Measurements from ENCODE around the gene DUSP5.

Gene DUSP5

DNA sequence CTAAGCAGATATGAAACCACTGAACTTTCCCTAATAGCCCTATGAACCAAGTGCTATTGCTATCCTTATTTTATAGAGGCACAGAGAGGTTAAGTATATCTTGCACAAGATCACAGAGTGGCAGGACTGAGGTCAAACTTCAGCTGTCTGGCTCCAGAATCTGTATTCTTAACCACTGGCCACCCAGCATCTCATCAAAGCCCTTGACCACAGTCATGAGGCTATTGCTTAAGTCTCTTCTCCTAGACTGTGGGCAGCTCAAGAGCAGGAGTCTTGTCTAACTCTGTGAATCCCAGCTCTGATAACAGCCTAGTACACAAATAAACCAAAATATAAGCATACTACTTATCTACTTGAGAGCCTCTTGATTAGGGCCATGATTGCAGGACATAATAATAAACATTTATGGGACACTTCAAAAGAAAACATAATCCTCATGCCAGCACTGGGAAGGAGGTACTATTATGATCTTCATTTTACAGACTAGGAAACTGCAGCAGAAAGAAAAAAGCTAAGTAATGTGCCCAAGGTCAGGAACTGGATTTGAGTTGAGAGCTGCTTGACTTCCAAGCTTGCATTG, 47.3 kb downstream of the DUSP5 start:
- H3K9me3 ChIP-seq (ENCODE audit: control insufficient read depth in 5 of 5, low read length in 5 of 5): no peaks in the 10 kb centered on the region
- H3K36me3 ChIP-seq (ENCODE audit: control insufficient read depth in 5 of 5, insufficient read depth in 5 of 5, low read length in 5 of 5): no peaks in the 10 kb centered on the region
- H3K27ac ChIP-seq (ENCODE audit: low read depth, low read length): no peak overlapping the region
- H3K27me3 ChIP-seq (ENCODE audit: control insufficient read depth in 5 of 5, insufficient read depth in 4 of 5, low read length in 5 of 5): no peaks in the 10 kb centered on the region
- H3K4me3 ChIP-seq (ENCODE audit: low read depth in 1 of 5, low read length in 5 of 5): no peak overlapping the region
- H3K4me1 ChIP-seq (ENCODE audit: control insufficient read depth in 5 of 5, insufficient read depth in 5 of 5, low read length in 5 of 5): peaks cover 0 to 2% (median 0%) of the 10 kb centered on the region in 5 donors
- H3K9ac ChIP-seq (ENCODE audit: low read length in 5 of 5): no peak overlapping the region

DNA sequence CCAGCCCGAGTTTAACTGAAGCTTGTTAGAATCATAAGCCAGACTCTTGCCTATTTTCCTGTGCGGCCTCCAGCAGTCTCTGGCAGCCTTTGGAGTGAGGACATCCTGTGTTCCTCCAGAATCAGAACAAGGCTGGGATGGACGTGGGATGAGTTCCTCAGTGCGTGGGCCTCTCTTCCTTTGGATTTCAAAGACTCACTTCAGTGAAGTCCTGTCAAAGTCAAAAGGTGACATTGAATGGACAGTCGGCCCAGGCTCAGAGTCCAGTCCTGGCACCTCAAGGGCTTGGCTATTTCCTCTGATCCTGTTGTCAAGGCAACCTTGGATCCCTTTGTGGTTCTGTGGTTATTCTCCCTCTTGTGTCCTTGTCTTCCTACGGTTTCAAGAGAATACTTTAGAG, 48.4 kb downstream of the DUSP5 start:
- H3K27ac ChIP-seq (ENCODE audit: low read depth, low read length): no peak overlapping the region
- H3K36me3 ChIP-seq (ENCODE audit: control insufficient read depth in 5 of 5, insufficient read depth in 5 of 5, low read length in 5 of 5): no peaks in the 10 kb centered on the region
- no peaks in the 10 kb centered on the region for H3K27me3 ChIP-seq (ENCODE audit: control insufficient read depth in 5 of 5, insufficient read depth in 4 of 5, low read length in 5 of 5)
- no peaks in the 10 kb centered on the region for H3K4me1 ChIP-seq (ENCODE audit: control insufficient read depth in 5 of 5, insufficient read depth in 5 of 5, low read length in 5 of 5)
- no peak overlapping the region for H3K9ac ChIP-seq (ENCODE audit: low read length in 5 of 5)
- H3K9me3 ChIP-seq (ENCODE audit: control insufficient read depth in 5 of 5, low read length in 5 of 5): no peaks in the 10 kb centered on the region
- H3K4me3 ChIP-seq (ENCODE audit: low read depth in 1 of 5, low read length in 5 of 5): no peak overlapping the region

DNA sequence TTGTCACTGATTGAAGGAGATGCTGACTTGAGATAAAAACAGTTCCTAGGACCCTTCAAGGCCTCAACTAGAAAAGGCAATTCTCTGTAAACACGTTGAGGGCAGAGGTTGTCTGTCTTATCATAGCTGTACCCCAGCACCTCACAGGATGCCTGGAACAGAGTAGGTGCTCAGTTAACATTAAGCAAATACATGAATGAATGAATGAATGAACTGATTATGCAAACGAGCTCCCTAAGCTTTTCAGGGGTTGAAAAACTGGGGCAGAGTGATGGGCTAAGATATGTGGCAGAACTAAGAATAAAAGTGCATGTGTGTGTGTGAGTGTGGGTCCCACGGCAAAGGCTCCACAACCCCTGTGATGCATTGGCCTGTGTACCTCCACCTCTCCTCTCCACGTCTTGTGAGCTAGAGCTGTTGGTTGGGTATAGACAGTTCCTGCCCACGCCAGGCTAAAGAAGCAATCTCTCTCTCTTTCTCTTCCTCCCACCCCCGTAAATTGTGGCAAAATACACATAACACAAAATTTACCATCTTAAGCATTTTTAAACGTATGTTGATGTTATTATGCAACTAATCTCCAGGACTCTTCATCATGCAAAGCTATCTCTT, 48.9 kb downstream of the DUSP5 start:
- Histone ChIP-seq H3K4me1 (ENCODE audit: control insufficient read depth in 5 of 5, insufficient read depth in 5 of 5, low read length in 5 of 5) (no peaks in the 10 kb centered on the region), H3K27me3 (ENCODE audit: control insufficient read depth in 5 of 5, insufficient read depth in 4 of 5, low read length in 5 of 5) (no peaks in the 10 kb centered on the region), H3K36me3 (ENCODE audit: control insufficient read depth in 5 of 5, insufficient read depth in 5 of 5, low read length in 5 of 5) (no peaks in the 10 kb centered on the region), H3K27ac (ENCODE audit: low read depth, low read length) (no peak overlapping the region), H3K9me3 (ENCODE audit: control insufficient read depth in 5 of 5, low read length in 5 of 5) (no peaks in the 10 kb centered on the region), H3K9ac (ENCODE audit: low read length in 5 of 5) (no peak overlapping the region), H3K4me3 (ENCODE audit: low read depth in 1 of 5, low read length in 5 of 5) (no peak overlapping the region)

DNA sequence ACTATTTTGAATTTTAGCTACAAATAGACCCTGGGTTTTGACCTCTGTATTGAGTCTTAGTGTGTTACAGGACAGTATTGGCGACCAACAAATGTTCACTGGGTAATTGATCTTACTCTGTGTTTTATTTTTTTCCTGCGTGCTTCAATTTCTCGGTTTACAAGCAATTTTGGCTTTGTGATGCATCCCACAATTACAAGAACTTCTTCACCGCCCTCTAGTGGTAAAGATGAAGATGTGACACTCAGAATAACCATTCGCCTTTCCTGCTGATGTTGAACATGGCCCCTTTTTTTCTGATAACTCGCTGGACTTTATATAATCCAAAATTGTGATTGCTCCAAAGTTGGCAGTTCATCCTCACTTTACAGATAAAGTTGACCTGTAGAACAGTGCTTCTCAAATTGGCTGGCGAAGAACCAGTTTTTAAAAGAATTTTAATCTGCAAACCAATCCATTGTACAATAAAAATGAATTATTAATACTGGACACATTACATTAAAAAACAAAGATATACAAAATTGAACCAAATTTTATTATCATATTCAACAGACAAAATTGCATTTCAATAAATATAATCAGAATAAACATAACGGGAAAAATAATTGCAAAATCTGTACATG, 49.5 kb downstream of the DUSP5 start:
- Histone ChIP-seq H3K27ac (ENCODE audit: low read depth, low read length) (no peak overlapping the region), H3K36me3 (ENCODE audit: control insufficient read depth in 5 of 5, insufficient read depth in 5 of 5, low read length in 5 of 5) (no peaks in the 10 kb centered on the region), H3K4me3 (ENCODE audit: low read depth in 1 of 5, low read length in 5 of 5) (no peak overlapping the region), H3K9me3 (ENCODE audit: control insufficient read depth in 5 of 5, low read length in 5 of 5) (no peaks in the 10 kb centered on the region), H3K4me1 (ENCODE audit: control insufficient read depth in 5 of 5, insufficient read depth in 5 of 5, low read length in 5 of 5) (no peaks in the 10 kb centered on the region), H3K27me3 (ENCODE audit: control insufficient read depth in 5 of 5, insufficient read depth in 4 of 5, low read length in 5 of 5) (peaks cover 0 to 5% (median 3%) of the 10 kb centered on the region in 5 donors), H3K9ac (ENCODE audit: low read length in 5 of 5) (no peak overlapping the region)

DNA sequence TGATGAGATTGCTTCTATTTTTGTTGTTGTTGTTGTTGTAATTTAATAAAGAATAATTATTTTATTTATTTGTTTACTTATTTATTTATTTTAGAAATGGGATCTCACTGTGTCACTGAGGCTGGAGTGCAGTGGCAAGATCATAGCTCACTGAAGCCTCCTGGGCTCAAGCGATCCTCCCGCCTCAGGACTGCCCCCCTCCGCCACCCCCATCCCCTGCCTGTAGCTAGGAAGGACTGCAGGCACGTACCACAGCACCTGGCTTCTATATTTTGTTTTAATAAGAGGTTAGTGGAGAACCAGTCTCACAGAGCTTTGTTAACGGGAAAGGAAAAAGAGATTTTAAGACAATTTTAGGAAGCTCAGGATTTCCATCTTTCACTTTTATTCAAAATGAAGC, 50.3 kb downstream of the DUSP5 start:
- Histone ChIP-seq H3K9me3 (ENCODE audit: control insufficient read depth in 5 of 5, low read length in 5 of 5) (no peaks in the 10 kb centered on the region), H3K27ac (ENCODE audit: low read depth, low read length) (no peak overlapping the region), H3K4me1 (ENCODE audit: control insufficient read depth in 5 of 5, insufficient read depth in 5 of 5, low read length in 5 of 5) (no peaks in the 10 kb centered on the region), H3K27me3 (ENCODE audit: control insufficient read depth in 5 of 5, insufficient read depth in 4 of 5, low read length in 5 of 5) (peaks cover 0 to 6% (median 4%) of the 10 kb centered on the region in 5 donors), H3K4me3 (ENCODE audit: low read depth in 1 of 5, low read length in 5 of 5) (no peak overlapping the region), H3K36me3 (ENCODE audit: control insufficient read depth in 5 of 5, insufficient read depth in 5 of 5, low read length in 5 of 5) (no peaks in the 10 kb centered on the region), H3K9ac (ENCODE audit: low read length in 5 of 5) (no peak overlapping the region)

DNA sequence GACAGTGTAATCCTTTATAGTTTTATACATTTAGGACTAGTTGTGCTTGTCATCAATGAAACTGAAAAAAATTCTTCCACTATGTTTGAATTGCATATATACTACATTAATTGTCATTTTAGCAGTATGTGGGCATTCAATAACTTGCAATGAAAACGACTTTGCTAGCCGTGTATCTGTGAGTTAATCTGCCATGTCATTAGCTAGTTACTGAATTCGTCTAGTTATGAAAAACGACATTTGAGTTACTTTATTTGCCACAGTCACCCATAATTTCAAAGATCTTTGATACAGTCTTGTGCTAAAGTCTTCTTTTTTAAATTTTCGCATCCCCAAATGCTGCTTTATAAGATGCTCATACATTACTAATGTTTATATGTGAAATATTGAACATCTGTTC, 51.5 kb downstream of the DUSP5 start:
- peaks cover 0 to 6% (median 4%) of the 10 kb centered on the region in 5 donors for H3K27me3 ChIP-seq (ENCODE audit: control insufficient read depth in 5 of 5, insufficient read depth in 4 of 5, low read length in 5 of 5)
- H3K4me3 ChIP-seq (ENCODE audit: low read depth in 1 of 5, low read length in 5 of 5): no peak overlapping the region
- H3K36me3 ChIP-seq (ENCODE audit: control insufficient read depth in 5 of 5, insufficient read depth in 5 of 5, low read length in 5 of 5): no peaks in the 10 kb centered on the region
- H3K4me1 ChIP-seq (ENCODE audit: control insufficient read depth in 5 of 5, insufficient read depth in 5 of 5, low read length in 5 of 5): no peaks in the 10 kb centered on the region
- H3K9ac ChIP-seq (ENCODE audit: low read length in 5 of 5): no peak overlapping the region
- no peak overlapping the region for H3K27ac ChIP-seq (ENCODE audit: low read depth, low read length)
- H3K9me3 ChIP-seq (ENCODE audit: control insufficient read depth in 5 of 5, low read length in 5 of 5): no peaks in the 10 kb centered on the region

DNA sequence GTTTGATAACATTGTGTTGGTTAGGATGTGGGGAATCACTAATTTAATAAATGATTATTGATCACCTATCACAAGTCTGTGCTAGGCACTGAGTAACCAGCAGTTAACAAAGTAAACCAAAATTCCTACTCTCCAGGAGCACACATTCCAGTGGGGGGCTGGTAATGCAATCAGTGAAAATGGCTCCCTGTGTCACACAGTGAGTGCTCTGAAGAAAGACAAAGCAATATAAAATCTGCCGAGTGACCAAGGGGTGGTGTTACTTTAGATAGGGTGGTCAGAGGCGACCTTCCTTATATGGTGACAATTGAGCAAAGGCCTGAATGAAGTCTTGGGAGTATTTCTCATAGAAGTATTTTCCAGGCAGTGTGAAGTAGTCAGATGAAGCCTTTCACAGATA, 56.2 kb downstream of the DUSP5 start:
- H3K27ac ChIP-seq (ENCODE audit: low read depth, low read length): no peak overlapping the region
- no peaks in the 10 kb centered on the region for H3K36me3 ChIP-seq (ENCODE audit: control insufficient read depth in 5 of 5, insufficient read depth in 5 of 5, low read length in 5 of 5)
- no peak overlapping the region for H3K4me3 ChIP-seq (ENCODE audit: low read depth in 1 of 5, low read length in 5 of 5)
- no peak overlapping the region for H3K9ac ChIP-seq (ENCODE audit: low read length in 5 of 5)
- H3K4me1 ChIP-seq (ENCODE audit: control insufficient read depth in 5 of 5, insufficient read depth in 5 of 5, low read length in 5 of 5): no peaks in the 10 kb centered on the region
- peaks cover 0 to 6% (median 4%) of the 10 kb centered on the region in 5 donors for H3K27me3 ChIP-seq (ENCODE audit: control insufficient read depth in 5 of 5, insufficient read depth in 4 of 5, low read length in 5 of 5)
- no peaks in the 10 kb centered on the region for H3K9me3 ChIP-seq (ENCODE audit: control insufficient read depth in 5 of 5, low read length in 5 of 5)

DNA sequence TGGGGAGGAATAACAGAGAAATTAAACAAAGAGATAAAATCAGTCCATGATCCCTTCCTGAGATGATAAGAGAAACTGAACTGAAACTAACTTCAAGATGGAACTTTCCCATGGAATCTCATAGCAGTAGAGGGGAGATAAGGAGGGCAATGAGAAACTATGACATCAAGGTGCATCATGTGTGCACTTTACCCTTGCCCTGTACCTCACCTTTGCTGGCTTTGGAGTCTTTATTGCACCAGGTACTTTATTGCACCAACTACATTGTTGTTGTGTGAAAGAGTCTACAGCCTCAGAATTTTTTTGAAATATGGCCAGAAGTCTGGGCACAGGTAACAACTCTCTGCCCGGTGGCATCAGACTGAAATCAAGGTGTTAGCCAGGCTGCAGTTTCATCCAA, 58.6 kb downstream of the DUSP5 start:
- H3K27me3 ChIP-seq (ENCODE audit: control insufficient read depth in 5 of 5, insufficient read depth in 4 of 5, low read length in 5 of 5): peaks cover 0 to 8% (median 4%) of the 10 kb centered on the region in 5 donors
- H3K4me3 ChIP-seq (ENCODE audit: low read depth in 1 of 5, low read length in 5 of 5): no peak overlapping the region
- H3K27ac ChIP-seq (ENCODE audit: low read depth, low read length): no peak overlapping the region
- H3K4me1 ChIP-seq (ENCODE audit: control insufficient read depth in 5 of 5, insufficient read depth in 5 of 5, low read length in 5 of 5): no peaks in the 10 kb centered on the region
- no peaks in the 10 kb centered on the region for H3K36me3 ChIP-seq (ENCODE audit: control insufficient read depth in 5 of 5, insufficient read depth in 5 of 5, low read length in 5 of 5)
- no peak overlapping the region for H3K9ac ChIP-seq (ENCODE audit: low read length in 5 of 5)
- H3K9me3 ChIP-seq (ENCODE audit: control insufficient read depth in 5 of 5, low read length in 5 of 5): no peaks in the 10 kb centered on the region

DNA sequence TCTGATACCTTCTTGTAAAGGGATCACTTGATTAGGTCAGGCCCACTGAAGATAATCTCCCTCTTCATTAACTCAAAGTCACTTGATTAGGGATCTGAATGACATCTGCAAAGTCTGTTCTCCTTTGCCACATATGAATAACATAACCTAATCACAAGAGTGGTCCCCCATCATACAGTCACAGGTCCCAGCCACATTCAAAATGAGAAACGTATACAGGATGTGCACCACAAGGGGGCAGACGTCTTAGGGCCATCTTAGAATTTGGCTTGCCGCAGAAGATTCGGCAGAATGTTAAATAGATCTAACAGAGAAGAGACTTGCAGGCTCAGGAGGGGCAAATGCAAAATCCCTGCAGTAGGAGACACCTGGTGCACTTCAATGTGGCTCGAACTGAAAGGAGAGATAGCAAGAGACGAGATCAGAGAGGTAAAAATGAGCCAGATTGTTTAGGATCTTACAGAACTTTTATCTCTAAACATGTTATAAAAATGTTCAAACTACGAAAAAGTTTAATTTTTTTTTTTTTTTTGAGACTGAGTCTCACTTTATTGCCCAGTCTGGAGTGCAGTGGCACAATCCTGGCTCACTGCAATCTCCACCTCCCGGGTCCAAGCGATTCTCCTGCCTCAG, 59.4 kb downstream of the DUSP5 start:
- no peak overlapping the region for H3K9ac ChIP-seq (ENCODE audit: low read length in 5 of 5)
- H3K27me3 ChIP-seq (ENCODE audit: control insufficient read depth in 5 of 5, insufficient read depth in 4 of 5, low read length in 5 of 5): peaks cover 0 to 5% (median 3%) of the 10 kb centered on the region in 5 donors
- no peak overlapping the region for H3K27ac ChIP-seq (ENCODE audit: low read depth, low read length)
- H3K9me3 ChIP-seq (ENCODE audit: control insufficient read depth in 5 of 5, low read length in 5 of 5): no peaks in the 10 kb centered on the region
- H3K4me3 ChIP-seq (ENCODE audit: low read depth in 1 of 5, low read length in 5 of 5): no peak overlapping the region
- H3K36me3 ChIP-seq (ENCODE audit: control insufficient read depth in 5 of 5, insufficient read depth in 5 of 5, low read length in 5 of 5): no peaks in the 10 kb centered on the region
- no peaks in the 10 kb centered on the region for H3K4me1 ChIP-seq (ENCODE audit: control insufficient read depth in 5 of 5, insufficient read depth in 5 of 5, low read length in 5 of 5)

DNA sequence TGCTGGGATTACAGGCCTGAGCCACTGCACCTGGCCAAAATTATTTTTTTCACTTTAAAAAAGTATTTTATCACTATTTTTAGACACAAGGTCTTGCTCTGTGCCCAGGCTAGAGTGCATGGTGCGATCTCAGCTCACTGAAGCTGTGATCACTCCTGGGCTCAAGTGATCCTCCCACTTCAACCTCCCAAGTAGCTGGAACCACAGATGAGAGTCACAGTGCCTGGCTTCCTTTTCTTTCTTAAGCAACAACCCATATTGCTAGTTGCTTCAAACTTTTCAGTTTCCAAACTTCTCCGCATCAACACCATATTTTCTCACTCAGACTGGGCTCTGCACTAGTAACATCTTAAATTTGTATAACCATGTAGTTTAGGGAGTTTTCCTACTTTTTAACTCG, 60.3 kb downstream of the DUSP5 start:
- H3K9ac ChIP-seq (ENCODE audit: low read length in 5 of 5): no peak overlapping the region
- H3K36me3 ChIP-seq (ENCODE audit: control insufficient read depth in 5 of 5, insufficient read depth in 5 of 5, low read length in 5 of 5): no peaks in the 10 kb centered on the region
- no peak overlapping the region for H3K27ac ChIP-seq (ENCODE audit: low read depth, low read length)
- no peaks in the 10 kb centered on the region for H3K9me3 ChIP-seq (ENCODE audit: control insufficient read depth in 5 of 5, low read length in 5 of 5)
- peaks cover 0 to 5% (median under 1%) of the 10 kb centered on the region in 5 donors for H3K27me3 ChIP-seq (ENCODE audit: control insufficient read depth in 5 of 5, insufficient read depth in 4 of 5, low read length in 5 of 5)
- no peak overlapping the region for H3K4me3 ChIP-seq (ENCODE audit: low read depth in 1 of 5, low read length in 5 of 5)
- no peaks in the 10 kb centered on the region for H3K4me1 ChIP-seq (ENCODE audit: control insufficient read depth in 5 of 5, insufficient read depth in 5 of 5, low read length in 5 of 5)
